CD4-positive, alpha-beta T cell (primary cell): ENCODE data around the gene AGAP1. TPM values are rescaled to one million over a fixed set of nuclear protein-coding genes. Genes with fewer than 3 reads are reported as not detected.

Source experiments
- ATAC-seq: fragments of 200-7000 bp; cut with Tn5 transposase; one replicate; pipeline ENCODE4 v1.10.0; 2022; ENCODE audit warnings: mild to moderate bottlenecking; ENCODE audit not compliant: poor library complexity
- CTCF ChIA-PET: fragments of 350-600 bp; sonication (Branson Sonifier 250); formaldehyde crosslinking; loops from one replicate; lab custom pipeline; 2021; ENCODE audit warnings: antibody characterized with exemption, inconsistent platforms; lab: Charles Lee
- POLR2A ChIA-PET: fragments of 350-600 bp; sonication (Branson Sonifier 250); formaldehyde crosslinking; loops from one replicate; lab custom pipeline; 2021; ENCODE audit warnings: antibody characterized with exemption, inconsistent platforms; lab: Charles Lee
- DNase-seq, 14 experiments: peaks; one replicate each; pipeline ENCODE4 v3.0.0-alpha.2; 2013 to 2020; ENCODE audit warnings: mixed read lengths in 2 of 14
- H3K27ac ChIP-seq, 2 donors: one replicate each; pipeline versions ENCODE4 v1.5.1 to v1.7.0; 2013; ENCODE audit warnings: low read length in 2 of 2, low read depth in 1 of 2, mild to moderate bottlenecking in 1 of 2
- H3K27me3 ChIP-seq, 2 experiments: 1 replicate in 1 of 2; 2 replicates in 1 of 2; pipeline versions ENCODE4 v1.6.1 to v1.7.0; 2013; ENCODE audit warnings: low read length in 2 of 2, control low read depth in 1 of 2, mild to moderate bottlenecking in 1 of 2, moderate library complexity in 1 of 2; ENCODE audit not compliant: insufficient read depth in 2 of 2, control insufficient read depth in 1 of 2
- H3K36me3 ChIP-seq: one replicate; pipeline ENCODE4 v1.6.1; 2013; ENCODE audit warnings: low read length, control low read depth; ENCODE audit not compliant: insufficient read depth
- H3K4me1 ChIP-seq: one replicate; pipeline ENCODE4 v1.6.1; 2013; ENCODE audit warnings: low read length, control low read depth; ENCODE audit not compliant: insufficient read depth
- H3K4me3 ChIP-seq: one replicate; pipeline ENCODE4 v1.5.1; 2013; ENCODE audit warnings: mild to moderate bottlenecking, low read length, moderate library complexity
- H3K9me3 ChIP-seq, 2 experiments: 1 replicate in 1 of 2; 2 replicates in 1 of 2; pipeline versions ENCODE4 v1.6.1 to v1.7.0; 2013; ENCODE audit warnings: low read length in 2 of 2, mild to moderate bottlenecking in 2 of 2, control low read depth in 1 of 2, moderate library complexity in 1 of 2; ENCODE audit not compliant: control insufficient read depth in 1 of 2, insufficient read depth in 1 of 2
- H3K27ac Mint-ChIP-seq: one replicate; pipeline ENCODE4 v1.8.0; 2020; ENCODE audit warnings: mixed read lengths
- H3K27me3 Mint-ChIP-seq: one replicate; pipeline ENCODE4 v1.8.0; 2021; ENCODE audit warnings: mixed read lengths
- H3K36me3 Mint-ChIP-seq: one replicate; pipeline ENCODE4 v1.8.0; 2021; ENCODE audit warnings: low read depth, mixed read lengths
- H3K4me1 Mint-ChIP-seq: one replicate; pipeline ENCODE4 v1.8.0; 2021; ENCODE audit warnings: low read depth, mixed read lengths
- H3K4me3 Mint-ChIP-seq: one replicate; pipeline ENCODE4 v1.8.0; 2020; ENCODE audit warnings: mild to moderate bottlenecking, mixed read lengths
- H3K9me3 Mint-ChIP-seq: one replicate; pipeline ENCODE4 v1.8.0; 2020; ENCODE audit warnings: mixed read lengths
- intact Hi-C, 2 experiments: fragments of 100-400 bp; cut with DNase I in 1 of 2; cut with micrococcal nuclease in 1 of 2; formaldehyde crosslinking; loops; one replicate each; pipeline versions ENCODE4 v1.15.1 to v1.9.0; 2023 to 2025; cut with DNase I, micrococcal nuclease
- total RNA-seq, 174 experiments: library from RNA in 2 of 174; stranded (reverse) in 2 of 174; gene quantifications; one replicate each; pipeline ENCODE4 v1.2.3 and lab custom pipeline; 2021 to 2026
- TF ChIP-seq, protein P1 (sequence below): fragments of 200-600 bp; IDR thresholded peaks from one replicate; pipeline ENCODE4 v1.8.0; 2022; ENCODE audit warnings: antibody characterized with exemption, mild to moderate bottlenecking

AGAP1 gene
- total RNA-seq, 2 experiments from 2014 or later: 2.6 to 3.1 TPM

DNA sequence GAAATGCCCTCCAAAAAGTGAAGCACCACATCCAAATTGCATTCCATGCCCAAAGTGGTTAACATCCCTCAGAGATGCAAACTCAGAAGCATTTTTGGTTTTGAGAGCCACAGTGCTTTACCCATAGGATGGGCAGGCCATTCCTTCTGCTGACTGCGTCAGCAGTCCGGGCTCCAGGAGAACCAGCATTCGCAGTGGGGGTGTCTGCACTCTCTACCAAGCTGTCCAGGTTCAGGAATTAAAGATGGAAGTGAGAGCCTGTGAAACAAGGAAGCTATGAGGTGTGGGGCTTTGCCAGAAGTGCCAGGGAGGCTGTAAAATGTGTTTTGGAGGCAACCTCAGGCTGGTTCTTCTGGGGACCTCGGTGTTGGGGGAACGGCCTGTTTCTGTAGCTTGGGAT, 205.7 kb downstream of the AGAP1 start:
- Mint-ChIP-seq H3K9me3 (no peaks in the 10 kb centered on the region), H3K4me3 (no peak overlapping the region), H3K27me3 (peaks cover 10% of the 10 kb centered on the region), H3K36me3 (no peaks in the 10 kb centered on the region), H3K27ac (no peak overlapping the region), H3K4me1 (no peaks in the 10 kb centered on the region)
- Histone ChIP-seq H3K9me3 (no peaks in the 10 kb centered on the region), H3K27me3 (peaks cover 0 to 2% of the 10 kb centered on the region in 2 experiments), H3K36me3 (no peaks in the 10 kb centered on the region), H3K27ac (no peak overlapping the region), H3K4me1 (no peaks in the 10 kb centered on the region), H3K4me3 (no peak overlapping the region)
- ChIA-PET POLR2A (no interaction called here), CTCF (no interaction called here)
- DNase-seq (no peak), ATAC-seq (no peak)
- intact Hi-C loops: no loop called here
- TF ChIP-seq, protein P1, sequence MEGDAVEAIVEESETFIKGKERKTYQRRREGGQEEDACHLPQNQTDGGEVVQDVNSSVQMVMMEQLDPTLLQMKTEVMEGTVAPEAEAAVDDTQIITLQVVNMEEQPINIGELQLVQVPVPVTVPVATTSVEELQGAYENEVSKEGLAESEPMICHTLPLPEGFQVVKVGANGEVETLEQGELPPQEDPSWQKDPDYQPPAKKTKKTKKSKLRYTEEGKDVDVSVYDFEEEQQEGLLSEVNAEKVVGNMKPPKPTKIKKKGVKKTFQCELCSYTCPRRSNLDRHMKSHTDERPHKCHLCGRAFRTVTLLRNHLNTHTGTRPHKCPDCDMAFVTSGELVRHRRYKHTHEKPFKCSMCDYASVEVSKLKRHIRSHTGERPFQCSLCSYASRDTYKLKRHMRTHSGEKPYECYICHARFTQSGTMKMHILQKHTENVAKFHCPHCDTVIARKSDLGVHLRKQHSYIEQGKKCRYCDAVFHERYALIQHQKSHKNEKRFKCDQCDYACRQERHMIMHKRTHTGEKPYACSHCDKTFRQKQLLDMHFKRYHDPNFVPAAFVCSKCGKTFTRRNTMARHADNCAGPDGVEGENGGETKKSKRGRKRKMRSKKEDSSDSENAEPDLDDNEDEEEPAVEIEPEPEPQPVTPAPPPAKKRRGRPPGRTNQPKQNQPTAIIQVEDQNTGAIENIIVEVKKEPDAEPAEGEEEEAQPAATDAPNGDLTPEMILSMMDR: no peak

DNA sequence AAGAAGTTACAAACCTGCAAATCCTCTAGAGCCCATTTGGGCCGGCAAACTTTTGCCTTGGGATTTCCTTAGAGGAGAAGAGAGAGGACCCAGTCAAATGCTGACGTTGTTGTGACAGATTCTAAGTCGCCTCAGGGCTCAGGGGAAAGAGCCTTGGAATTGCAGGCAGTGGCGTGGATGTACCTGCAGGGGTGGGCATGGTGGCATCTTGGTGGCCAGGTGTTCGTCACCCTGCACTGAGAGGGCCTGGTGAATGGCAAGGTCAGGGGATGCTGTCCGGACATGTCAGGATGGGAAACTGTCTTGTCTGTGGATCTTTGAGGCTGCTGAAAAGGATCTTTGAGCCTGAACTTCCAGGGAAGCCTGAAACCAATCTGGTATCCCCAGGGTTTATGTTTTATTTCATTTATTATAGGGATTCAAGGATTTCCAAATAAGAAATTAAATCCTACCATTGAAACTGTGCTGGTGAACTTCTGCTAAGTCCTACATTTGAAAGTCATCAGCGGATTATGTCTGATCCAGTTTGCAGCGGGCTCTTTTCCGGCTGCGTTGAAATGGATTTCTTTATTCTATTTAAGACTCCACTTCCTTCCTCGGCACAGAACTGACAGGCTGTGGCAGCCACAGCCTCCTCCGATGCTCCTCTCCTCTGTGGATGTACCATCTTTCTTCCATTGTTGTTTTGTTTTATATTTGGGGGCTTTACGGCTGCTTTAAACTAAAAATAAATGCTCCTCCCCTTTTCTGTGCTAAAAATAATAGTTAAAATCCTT, 207.6 kb downstream of the AGAP1 start:
- no peaks in the 10 kb centered on the region for H3K4me1 Mint-ChIP-seq
- no peak for ATAC-seq
- no peaks in the 10 kb centered on the region for H3K9me3 Mint-ChIP-seq
- Histone ChIP-seq H3K9me3 (no peaks in the 10 kb centered on the region), H3K4me1 (no peaks in the 10 kb centered on the region), H3K4me3 (no peak overlapping the region), H3K27ac (no peak overlapping the region), H3K27me3 (peaks cover 0 to 2% of the 10 kb centered on the region in 2 experiments), H3K36me3 (no peaks in the 10 kb centered on the region)
- ChIA-PET POLR2A (no interaction called here), CTCF (no interaction called here)
- H3K4me3 Mint-ChIP-seq: no peak overlapping the region
- H3K27ac Mint-ChIP-seq: no peak overlapping the region
- peaks cover 6% of the 10 kb centered on the region for H3K27me3 Mint-ChIP-seq
- H3K36me3 Mint-ChIP-seq: no peaks in the 10 kb centered on the region
- DNase-seq: no peak
- TF ChIP-seq, protein P1: no peak
- intact Hi-C loops: no loop called here

DNA sequence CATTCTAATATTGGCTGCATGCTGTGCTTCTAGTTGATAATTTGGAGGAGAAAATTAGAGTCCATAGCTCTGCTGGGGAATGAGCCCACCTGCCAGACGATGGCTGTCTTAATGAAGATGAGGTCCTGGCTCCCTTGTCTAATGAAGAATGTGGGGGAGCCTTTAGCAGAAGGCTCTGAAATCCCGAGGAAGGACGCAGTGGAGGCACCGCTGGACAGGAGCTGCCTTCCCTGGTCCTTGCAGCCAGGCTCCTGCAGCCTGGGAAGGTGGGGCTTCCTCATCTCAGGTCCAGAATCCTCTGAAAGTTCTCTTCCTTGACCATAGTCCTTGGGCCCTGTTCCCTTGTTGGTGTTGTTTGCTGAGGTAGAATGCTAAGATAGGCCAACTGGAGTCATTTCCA, 208.3 kb downstream of the AGAP1 start:
- Histone ChIP-seq H3K36me3 (no peaks in the 10 kb centered on the region), H3K9me3 (no peaks in the 10 kb centered on the region), H3K27ac (no peak overlapping the region), H3K4me1 (no peaks in the 10 kb centered on the region), H3K4me3 (no peak overlapping the region), H3K27me3 (peaks cover 0 to 2% of the 10 kb centered on the region in 2 experiments)
- intact Hi-C loops: no loop called here
- Mint-ChIP-seq H3K9me3 (no peaks in the 10 kb centered on the region), H3K4me1 (no peaks in the 10 kb centered on the region), H3K27ac (no peak overlapping the region), H3K36me3 (no peaks in the 10 kb centered on the region), H3K27me3 (peaks cover 6% of the 10 kb centered on the region), H3K4me3 (no peak overlapping the region)
- ATAC-seq (no peak), DNase-seq (no peak)
- ChIA-PET POLR2A (no interaction called here), CTCF (no interaction called here)
- TF ChIP-seq, protein P1: no peak
